IMR-90 (cell line): ENCODE measurements around the gene SAG. TPM values are rescaled to one million over a fixed set of nuclear protein-coding genes. Genes with fewer than 3 reads are reported as not detected.
"Not testable (repeated sequence)": the region's sequence is repeated elsewhere in the genome, so short reads cannot be mapped to it uniquely, and the experiment has no call there.

Experiments used
- ATAC-seq: fragments of 200-7000 bp; cut with Tn5 transposase; 2 replicates; pipeline ENCODE4 v1.9.1; 2020; ENCODE audit warnings: low read depth, mild to moderate bottlenecking, moderate library complexity
- BruUV-seq: library from RNA; stranded (reverse); fragments of 400-500 nt; replicated peaks from 2 replicates; lab custom pipeline; 2021; lab: Mats Ljungman, UMichigan
- CTCF ChIA-PET: fragments of 300-600 bp; formaldehyde crosslinking; extraction: SDS; loops from one replicate; lab custom pipeline; 2021; ENCODE audit warnings: antibody characterized with exemption; lab: Yijun Ruan, JAX
- POLR2A ChIA-PET: fragments of 300-600 bp; sonication (Branson Sonifier 250); formaldehyde crosslinking; loops from one replicate; lab custom pipeline; 2022; ENCODE audit warnings: antibody characterized with exemption; ENCODE audit not compliant: unreplicated experiment; lab: Charles Lee
- DNase-seq: peaks from one replicate; pipeline ENCODE4 v3.0.0; 2013
- H2AFZ ChIP-seq: replicated peaks from 2 replicates; pipeline ENCODE3; 2013; ENCODE audit warnings: low read length, mild to moderate bottlenecking; ENCODE audit not compliant: poor library complexity
- H2AK5ac ChIP-seq: 2 replicates; pipeline ENCODE4 v1.6.1; 2013; ENCODE audit warnings: low read depth, low read length, inconsistent platforms
- H2AK9ac ChIP-seq: replicated peaks from 2 replicates; pipeline ENCODE3; 2013; ENCODE audit warnings: mild to moderate bottlenecking, low read depth, low read length, moderate library complexity; ENCODE audit not compliant: poor library complexity
- H2BK120ac ChIP-seq: 2 replicates; pipeline ENCODE4 v1.6.1; 2013; ENCODE audit warnings: low read depth, low read length, inconsistent platforms
- H2BK15ac ChIP-seq: 3 replicates; pipeline ENCODE4 v1.6.1; 2013; ENCODE audit warnings: low read depth, low read length, inconsistent platforms
- H2BK20ac ChIP-seq: 2 replicates; pipeline ENCODE4 v1.6.1; 2013; ENCODE audit warnings: low read depth, mild to moderate bottlenecking, inconsistent platforms, low read length, moderate library complexity
- H2BK5ac ChIP-seq: 2 replicates; pipeline ENCODE4 v1.6.1; 2013; ENCODE audit warnings: mild to moderate bottlenecking, low read depth, low read length, inconsistent platforms; ENCODE audit not compliant: poor library complexity, severe bottlenecking
- H3K14ac ChIP-seq: replicated peaks from 2 replicates; pipeline ENCODE4 v1.6.1; 2013; ENCODE audit warnings: low read depth, low read length, inconsistent platforms
- H3K18ac ChIP-seq: 2 replicates; pipeline ENCODE4 v1.6.1; 2013; ENCODE audit warnings: low read depth, low read length, control low read depth
- H3K23ac ChIP-seq: 2 replicates; pipeline ENCODE4 v1.6.1; 2013; ENCODE audit warnings: low read depth, low read length, inconsistent platforms
- H3K27ac ChIP-seq: 2 replicates; pipeline ENCODE4 v1.5.1; 2013; ENCODE audit warnings: mild to moderate bottlenecking, control low read depth, low read length; ENCODE audit not compliant: insufficient read depth
- H3K27me3 ChIP-seq: 2 replicates; pipeline ENCODE4 v1.6.1; 2013; ENCODE audit warnings: low read length; ENCODE audit not compliant: control insufficient read depth, insufficient read depth
- H3K36me3 ChIP-seq: 2 replicates; pipeline ENCODE4 v1.6.1; 2013; ENCODE audit warnings: low read length, mixed read lengths; ENCODE audit not compliant: control insufficient read depth, insufficient read depth
- H3K4ac ChIP-seq: 2 replicates; pipeline ENCODE4 v1.6.1; 2013; ENCODE audit warnings: low read depth, low read length, inconsistent platforms
- H3K4me1 ChIP-seq: 2 replicates; pipeline ENCODE4 v1.6.1; 2013; ENCODE audit warnings: low read length, mixed read lengths; ENCODE audit not compliant: control insufficient read depth, insufficient read depth
- H3K4me2 ChIP-seq: 2 replicates; pipeline ENCODE4 v1.6.1; 2013; ENCODE audit warnings: low read depth, mild to moderate bottlenecking, control low read depth, low read length, moderate library complexity
- H3K4me3 ChIP-seq: 2 replicates; pipeline ENCODE4 v1.5.1; 2013; ENCODE audit warnings: low read depth, mild to moderate bottlenecking, control low read depth, low read length, moderate library complexity; ENCODE audit not compliant: insufficient read depth
- H3K56ac ChIP-seq: 2 replicates; pipeline ENCODE4 v1.6.1; 2013; ENCODE audit warnings: low read length, inconsistent platforms; ENCODE audit not compliant: insufficient read depth; ENCODE audit errors: extremely low read depth
- H3K79me1 ChIP-seq, 2 experiments: 2 replicates each; pipeline ENCODE4 v1.6.1; 2013; ENCODE audit warnings: low read length in 2 of 2, inconsistent platforms in 1 of 2, low read depth in 1 of 2
- H3K9ac ChIP-seq: 2 replicates; pipeline ENCODE4 v1.6.1; 2013; ENCODE audit warnings: low read depth, low read length, control low read depth
- H3K9me1 ChIP-seq: 2 replicates; pipeline ENCODE4 v1.6.1; 2013; ENCODE audit warnings: low read length, inconsistent platforms; ENCODE audit not compliant: insufficient read depth
- H3K9me3 ChIP-seq: 2 replicates; pipeline ENCODE4 v1.6.1; 2013; ENCODE audit warnings: low read length; ENCODE audit not compliant: control insufficient read depth, insufficient read depth
- H4K20me1 ChIP-seq: 2 replicates; pipeline ENCODE4 v1.6.1; 2013; ENCODE audit warnings: low read length, inconsistent platforms; ENCODE audit not compliant: insufficient read depth
- H4K5ac ChIP-seq: 2 replicates; pipeline ENCODE4 v1.6.1; 2013; ENCODE audit warnings: mild to moderate bottlenecking, low read depth, low read length, control low read depth
- H4K8ac ChIP-seq, 2 experiments: 2 replicates each; pipeline ENCODE4 v1.6.1; 2013; ENCODE audit warnings: low read depth in 2 of 2, low read length in 2 of 2, control low read depth in 1 of 2, inconsistent platforms in 1 of 2
- H4K91ac ChIP-seq: 2 replicates; pipeline ENCODE4 v1.6.1; 2013; ENCODE audit warnings: low read depth, low read length, inconsistent platforms; ENCODE audit not compliant: insufficient read depth
- WGBS, 2 experiments: methylation state at CpG; one replicate each; pipeline versions ENCODE4 v1.1.5 to v1.1.7; 2013; ENCODE audit warnings: missing lambda C conversion rate in 2 of 2; ENCODE audit not compliant: insufficient read length in 1 of 2; ENCODE audit errors: extremely low coverage in 2 of 2; 5-methylcytosine and 5-hydroxymethylcytosine counted together
- dilution Hi-C: fragments of 300-500 bp; cut with HindIII; formaldehyde crosslinking; loops from one replicate; pipeline ENCODE4 v1.14.3; 2018; ENCODE audit warnings: low sequenced_read_pairs; ENCODE audit not compliant: unreplicated experiment
- in situ Hi-C: fragments of 300-500 bp; cut with MboI; formaldehyde crosslinking; loops from 3 replicates; pipeline ENCODE4 v1.14.3; 2019; ENCODE audit warnings: low sequenced_read_pairs, inconsistent platforms, mixed read lengths
- intact Hi-C: fragments of 100-400 bp; cut with micrococcal nuclease; formaldehyde crosslinking; loops from 2 replicates; pipeline ENCODE4 v1.10.0; 2022
- polyA plus RNA-seq, 3 experiments: library from polyadenylated mRNA; depleted of rRNA; stranded (reverse); fragments of >200 nt; gene quantifications; 2 replicates each; pipeline ENCODE4 v1.2.3, GENCODE V29; 2012; ENCODE audit warnings: low replicate concordance in 1 of 3
- total RNA-seq: library from RNA; depleted of rRNA; stranded (reverse); fragments of >200 nt; gene quantifications from 2 replicates; pipeline ENCODE4 v1.2.3, GENCODE V29; 2012

SAG gene
- total and polyA plus RNA-seq, 2 of the 4 experiments (the other 2 are of a cell fraction) = not detected

- H2BK120ac ChIP-seq, ATAC-seq, H3K14ac ChIP-seq, BruUV-seq, H3K9ac ChIP-seq, H3K4me2 ChIP-seq, H3K23ac ChIP-seq, H4K91ac ChIP-seq, DNase-seq, H2AFZ ChIP-seq, H3K79me1 ChIP-seq, H3K27ac ChIP-seq, H3K56ac ChIP-seq, H4K5ac ChIP-seq, H3K9me1 ChIP-seq, in situ Hi-C loops, CTCF ChIA-PET, POLR2A ChIA-PET, H2BK20ac ChIP-seq, H2BK5ac ChIP-seq, H4K8ac ChIP-seq, H3K36me3 ChIP-seq, dilution Hi-C loops, H2BK15ac ChIP-seq, H3K18ac ChIP-seq, H3K9me3 ChIP-seq, H3K4me1 ChIP-seq, intact Hi-C loops, H2AK9ac ChIP-seq, H2AK5ac ChIP-seq, H3K4me3 ChIP-seq, H3K4ac ChIP-seq, H4K20me1 ChIP-seq: not testable (repeated sequence)
- H3K27me3 ChIP-seq = peaks cover 39% of the 10 kb centered on the region
- WGBS, 2 experiments = 65% methylated on average over 4 of the region's 13 CpGs; no CpG with 5 or more reads in 1 of the 2 experiments
Measured at GRCh38 chr2:233336091-233336490, 28.5 kb downstream of the SAG start.
